Embryonic facial prominence (tissue), 1 donor: ENCODE data around the gene FKBP7.
A peak's percentile ranks its signal among the peaks of the same experiment; 100 is the strongest.
"Not testable (repeated sequence)": the region's sequence is repeated elsewhere in the genome, so short reads cannot be mapped to it uniquely, and the experiment has no call there.

Experiments
- DNase-seq: peaks from one replicate; pipeline ENCODE4 v3.0.0-alpha.2; 2016; ENCODE audit errors: extremely low spot score

FKBP7 gene

GRCh38 chr2:178449700-178450523 is 28.5 kb downstream of the FKBP7 start:
- no peak for DNase-seq

- DNase-seq: no peak
These were observed 29.3 kb downstream of the FKBP7 start for GRCh38 chr2:178448968-178449661.

GRCh38 chr2:178441426-178441825 is 37.0 kb downstream of the FKBP7 start:
- DNase-seq: no peak

- DNase-seq: no peak
These were observed 41.7 kb downstream of the FKBP7 start for GRCh38 chr2:178436662-178437061.

- DNase-seq: no peak
These were observed 49.1 kb downstream of the FKBP7 start for GRCh38 chr2:178429336-178429735.

GRCh38 chr2:178428396-178428806 is 50.0 kb downstream of the FKBP7 start:
- DNase-seq: no peak

GRCh38 chr2:178427458-178427857 is 50.9 kb downstream of the FKBP7 start:
- no peak for DNase-seq

- no peak for DNase-seq
These were observed 52.0 kb downstream of the FKBP7 start for GRCh38 chr2:178426388-178426787.

GRCh38 chr2:178425255-178425827 is 53.1 kb downstream of the FKBP7 start:
- DNase-seq: no peak

- not testable (repeated sequence) for DNase-seq
These were observed 54.7 kb downstream of the FKBP7 start for GRCh38 chr2:178423746-178424145.

GRCh38 chr2:178422097-178422496 is 56.3 kb downstream of the FKBP7 start:
- no peak for DNase-seq

- no peak for DNase-seq
These were observed 57.9 kb downstream of the FKBP7 start for GRCh38 chr2:178420463-178420999.

GRCh38 chr2:178419123-178419522 is 59.3 kb downstream of the FKBP7 start:
- DNase-seq: no peak

GRCh38 chr2:178418426-178418825 is 60.0 kb downstream of the FKBP7 start:
- DNase-seq: no peak

GRCh38 chr2:178417916-178418315 is 60.5 kb downstream of the FKBP7 start:
- DNase-seq: no peak

GRCh38 chr2:178415979-178416378 is 62.4 kb downstream of the FKBP7 start:
- DNase-seq: no peak

- DNase-seq: peak; percentile 76
These were observed 63.8 kb downstream of the FKBP7 start for GRCh38 chr2:178414266-178415247.
